GM10847 (cell line): ENCODE results near the gene CSNK1G2.

Source experiments
- POLR2A ChIP-seq: IDR thresholded peaks from 2 replicates; pipeline ENCODE4 v1.6.1; 2011; ENCODE audit not compliant: insufficient read length; ENCODE audit errors: extremely low read depth

CSNK1G2 gene

GRCh38 chr19:1967087-1967608, 26.2 kb downstream of the CSNK1G2 start:
- no peak for TF ChIP-seq POLR2A

GRCh38 chr19:1968279-1969175, 27.6 kb downstream of the CSNK1G2 start:
- no peak for TF ChIP-seq POLR2A

GRCh38 chr19:1969176-1970002, 28.4 kb downstream of the CSNK1G2 start:
- no peak for TF ChIP-seq POLR2A

DNA sequence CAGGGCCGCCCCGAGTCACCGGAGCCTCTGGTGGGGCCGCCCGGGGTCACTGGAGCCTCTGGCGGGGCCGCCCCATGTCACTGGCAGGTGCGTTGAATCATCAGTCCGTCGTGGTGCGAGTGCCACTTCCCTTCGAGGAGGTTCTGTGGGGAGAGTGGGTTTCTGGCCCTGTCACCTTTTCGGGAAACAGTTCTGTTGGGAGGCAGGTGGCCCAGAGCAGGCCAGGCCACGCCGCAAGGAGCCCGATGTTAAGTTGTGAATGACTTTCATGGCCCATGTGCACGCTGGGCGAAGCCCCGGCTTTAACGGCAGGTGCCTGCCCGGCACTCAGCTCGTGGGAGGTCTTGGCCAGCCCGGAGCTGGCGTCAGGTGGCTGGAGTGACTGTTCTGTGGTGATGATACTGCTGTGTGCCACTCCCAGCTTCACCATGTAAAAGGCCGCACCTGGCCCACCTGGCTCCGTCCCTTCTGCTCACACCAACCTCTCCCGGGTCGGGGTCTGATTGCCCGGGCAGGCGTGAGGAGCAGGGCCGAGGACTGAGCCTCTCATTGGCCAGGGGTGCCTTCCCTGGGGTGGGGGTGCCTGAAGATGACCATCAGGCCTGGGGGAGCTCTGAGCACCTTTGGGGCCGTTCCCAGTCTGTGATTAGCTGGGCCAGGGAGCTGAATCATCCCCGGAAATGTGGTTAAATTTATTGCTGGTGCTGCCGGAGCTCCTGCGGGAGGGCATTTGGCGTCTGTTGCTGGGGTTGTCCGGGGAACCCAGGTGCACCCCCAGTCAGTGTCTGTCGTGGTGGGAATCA, 29.2 kb downstream of the CSNK1G2 start:
- no peak for TF ChIP-seq POLR2A

DNA sequence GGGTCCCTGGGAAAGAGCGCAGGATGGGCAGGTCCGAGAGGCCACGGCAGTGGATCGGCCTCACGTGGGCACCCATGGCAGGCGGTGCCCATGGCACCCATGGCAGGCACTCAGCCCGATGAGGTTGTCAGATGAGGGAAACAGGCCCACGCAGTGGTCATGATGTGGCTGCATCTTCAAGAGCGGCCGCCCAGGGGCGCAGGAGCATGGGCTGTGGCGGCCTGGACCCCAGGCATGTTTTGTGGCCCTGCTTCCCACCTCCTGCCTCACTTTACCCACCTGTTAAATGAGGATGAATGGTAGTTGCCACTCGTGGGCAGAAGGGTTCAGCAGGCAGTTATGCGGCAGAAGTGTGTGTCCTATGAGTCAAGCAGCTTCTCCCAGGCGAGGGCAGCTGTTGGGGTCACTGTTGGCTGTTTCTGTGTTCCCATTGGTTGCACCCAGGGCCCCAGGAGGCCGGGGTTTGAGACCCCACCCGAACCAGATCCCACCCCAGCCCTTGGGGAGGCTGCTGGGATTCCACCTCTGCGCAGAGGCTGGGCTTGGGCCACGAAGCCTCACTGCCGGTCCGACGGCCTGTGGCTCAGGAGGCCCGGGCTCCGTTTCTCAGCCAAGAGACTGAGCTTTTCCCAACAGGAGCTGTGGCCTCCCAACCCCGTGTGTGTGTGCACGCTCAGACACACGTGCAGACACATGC, 30.0 kb downstream of the CSNK1G2 start:
- TF ChIP-seq POLR2A: no peak

GRCh38 chr19:1974381-1975161, 33.6 kb downstream of the CSNK1G2 start:
- no peak for TF ChIP-seq POLR2A

DNA sequence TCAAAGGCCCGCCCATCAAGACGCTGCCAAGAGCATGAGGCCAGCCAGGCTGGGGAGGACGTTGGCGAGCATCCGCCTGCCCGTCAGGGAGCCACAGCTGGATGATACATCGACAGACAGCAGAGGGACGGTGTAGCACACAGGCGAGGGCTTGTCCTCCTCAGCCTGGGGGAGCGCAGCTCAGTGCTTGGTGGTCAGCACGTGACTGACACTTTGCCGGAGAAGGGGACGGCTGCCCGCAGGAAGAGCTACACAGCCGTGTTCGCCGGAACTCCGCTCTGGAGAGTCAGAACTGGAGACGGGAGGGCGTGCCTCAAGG, 34.1 kb downstream of the CSNK1G2 start:
- no peak for TF ChIP-seq POLR2A

DNA sequence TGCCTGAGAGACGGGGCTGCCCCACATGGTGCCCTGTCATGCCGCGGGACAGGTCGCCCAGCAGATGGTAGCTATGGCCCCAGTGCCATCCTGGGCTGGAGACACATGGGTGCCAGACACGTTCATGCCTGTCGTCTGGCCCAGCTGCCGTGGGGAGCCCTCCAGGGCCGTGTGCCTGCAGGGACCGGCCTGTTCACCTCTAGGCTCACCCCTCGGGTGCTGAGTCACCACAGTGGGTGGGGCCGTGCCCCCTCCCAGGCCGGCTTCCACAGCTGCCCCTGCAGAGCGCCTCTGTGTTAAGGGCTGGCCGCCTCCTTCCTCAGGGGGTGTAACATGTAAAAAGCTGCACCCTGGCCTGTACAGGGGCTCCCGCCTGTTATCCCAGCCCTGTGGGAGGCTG, 36.1 kb downstream of the CSNK1G2 start:
- TF ChIP-seq POLR2A: no peak

DNA sequence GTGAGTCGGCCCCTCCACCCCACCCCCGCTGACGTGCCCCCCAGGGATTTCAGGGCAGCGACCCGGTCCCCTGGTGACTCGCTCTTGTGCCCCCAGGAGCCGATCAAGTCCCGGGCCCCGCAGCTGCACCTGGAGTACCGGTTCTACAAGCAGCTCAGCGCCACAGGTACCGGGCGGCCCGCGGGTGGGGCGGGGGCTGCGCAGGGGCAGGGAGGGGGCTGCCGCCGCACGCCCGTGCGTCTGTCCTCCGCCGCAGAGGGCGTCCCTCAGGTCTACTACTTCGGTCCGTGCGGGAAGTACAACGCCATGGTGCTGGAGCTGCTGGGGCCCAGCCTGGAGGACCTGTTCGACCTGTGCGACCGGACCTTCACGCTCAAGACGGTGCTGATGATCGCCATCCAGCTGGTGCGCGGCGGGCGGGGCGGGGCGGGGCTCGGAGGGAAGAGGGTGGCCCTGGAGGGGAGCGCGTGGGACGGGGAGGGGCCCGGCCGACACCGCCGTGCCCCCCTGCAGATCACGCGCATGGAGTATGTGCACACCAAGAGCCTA, 37.4 kb downstream of the CSNK1G2 start:
- no peak for TF ChIP-seq POLR2A

DNA sequence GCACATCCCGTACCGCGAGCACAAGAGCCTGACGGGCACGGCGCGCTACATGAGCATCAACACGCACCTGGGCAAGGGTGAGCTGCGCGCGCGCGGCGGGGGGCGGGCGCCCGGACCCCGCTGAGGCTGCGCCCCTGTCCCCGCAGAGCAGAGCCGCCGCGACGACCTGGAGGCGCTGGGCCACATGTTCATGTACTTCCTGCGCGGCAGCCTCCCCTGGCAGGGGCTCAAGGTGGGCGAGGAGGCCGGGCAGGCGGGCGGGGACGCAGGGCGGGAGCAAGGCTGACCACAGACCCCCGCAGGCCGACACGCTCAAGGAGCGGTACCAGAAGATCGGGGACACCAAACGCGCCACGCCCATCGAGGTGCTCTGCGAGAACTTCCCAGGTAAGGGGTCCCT, 38.0 kb downstream of the CSNK1G2 start:
- TF ChIP-seq POLR2A: no peak

- no peak for TF ChIP-seq POLR2A
Measured at GRCh38 chr19:1979642-1980041, 38.7 kb downstream of the CSNK1G2 start.

DNA sequence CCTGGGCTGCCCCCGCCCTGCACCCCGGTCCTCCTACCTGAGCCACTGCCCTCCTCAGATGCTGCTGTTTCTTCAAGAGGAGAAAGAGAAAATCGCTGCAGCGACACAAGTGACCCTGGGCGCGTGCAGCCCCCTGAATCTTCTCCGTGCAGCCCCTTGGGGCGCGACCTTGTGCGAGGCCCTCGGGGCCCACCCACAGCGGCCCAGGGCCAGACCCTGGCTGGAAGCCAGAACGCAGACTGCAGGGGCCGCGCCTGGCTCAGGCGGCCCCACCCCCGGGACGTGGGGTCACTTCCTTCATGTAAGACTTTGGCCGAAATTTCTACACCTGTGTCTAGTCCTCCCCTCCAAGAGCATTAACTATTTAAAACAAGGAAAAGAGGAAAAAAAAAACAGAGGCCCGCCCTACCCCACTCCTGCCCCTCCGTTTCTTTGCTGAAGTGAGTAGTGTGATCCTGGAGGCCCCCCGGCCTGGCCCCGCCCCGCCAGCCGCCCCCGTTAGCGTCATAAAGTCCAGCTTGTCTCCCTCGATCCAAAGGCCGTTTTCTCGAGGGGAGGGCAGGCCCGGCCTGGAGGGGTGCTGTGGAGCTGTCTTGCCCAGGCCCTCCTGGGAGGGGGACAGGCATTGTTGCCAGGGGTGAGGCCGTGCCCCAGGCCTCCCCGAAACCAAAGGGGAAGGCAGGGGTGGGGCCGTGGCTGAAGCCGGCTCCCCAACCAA, 39.3 kb downstream of the CSNK1G2 start:
- TF ChIP-seq POLR2A: no peak

DNA sequence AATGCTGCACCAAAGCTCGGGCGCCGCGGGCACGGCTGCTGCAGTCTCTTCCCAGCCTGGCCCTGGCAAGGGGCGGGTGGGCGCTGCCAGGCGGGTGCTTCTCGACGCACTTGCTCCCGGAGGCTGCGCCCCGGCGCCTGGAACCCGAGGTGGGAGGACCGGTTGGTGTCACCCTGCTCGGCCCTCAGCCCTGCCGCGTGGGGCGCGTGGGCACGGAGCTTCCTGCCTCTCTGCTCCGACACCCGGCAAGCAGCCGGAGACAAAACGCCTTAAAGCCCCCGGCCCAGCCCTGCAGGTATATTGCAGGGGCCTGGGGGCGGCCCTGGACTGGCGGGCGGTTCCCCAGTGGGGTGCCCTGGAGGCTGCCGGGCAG, 39.8 kb downstream of the CSNK1G2 start:
- TF ChIP-seq POLR2A: no peak
